Natural killer cell (primary cell): ENCODE results near the gene RIOK1. TPM values are rescaled to one million over a fixed set of nuclear protein-coding genes. Genes with fewer than 3 reads are reported as not detected.

Experiments
- ATAC-seq, 3 donors: fragments of 150-1000 bp in 2 of 3; fragments of 200-7000 bp in 1 of 3; cut with Tn5 transposase; 1 replicate in 1 of 3; 2 replicates in 2 of 3; pipeline ENCODE4 v1.10.0; 2021; ENCODE audit warnings: mild to moderate bottlenecking in 2 of 3, moderate library complexity in 2 of 3
- DNase-seq, 2 donors: peaks; one replicate each; pipeline versions ENCODE4 v3.0.0 to v3.0.0-alpha.2; 2013 to 2021; ENCODE audit warnings: mixed read lengths in 1 of 2
- H3K27ac ChIP-seq: one replicate; pipeline ENCODE4 v1.5.1; 2013; ENCODE audit warnings: mild to moderate bottlenecking, low read length
- H3K27me3 ChIP-seq: one replicate; pipeline ENCODE4 v1.6.1; 2013; ENCODE audit warnings: low read length; ENCODE audit not compliant: control insufficient read depth, insufficient read depth
- H3K36me3 ChIP-seq: one replicate; pipeline ENCODE4 v1.6.1; 2013; ENCODE audit warnings: low read length; ENCODE audit not compliant: control insufficient read depth, insufficient read depth
- H3K4me1 ChIP-seq: one replicate; pipeline ENCODE4 v1.6.1; 2013; ENCODE audit warnings: low read length; ENCODE audit not compliant: control insufficient read depth, insufficient read depth
- H3K4me3 ChIP-seq: one replicate; pipeline ENCODE4 v1.5.1; 2013; ENCODE audit warnings: low read length
- H3K9me3 ChIP-seq: one replicate; pipeline ENCODE4 v1.6.1; 2013; ENCODE audit warnings: low read length; ENCODE audit not compliant: control insufficient read depth, insufficient read depth
- H3K27ac Mint-ChIP-seq, 2 donors: one replicate each; pipeline ENCODE4 v1.8.0; 2022; ENCODE audit warnings: mild to moderate bottlenecking in 2 of 2, mixed read lengths in 2 of 2, moderate library complexity in 1 of 2
- H3K27me3 Mint-ChIP-seq, 2 donors: one replicate each; pipeline ENCODE4 v1.8.0; 2022; ENCODE audit warnings: low read depth in 2 of 2, mixed read lengths in 2 of 2
- H3K36me3 Mint-ChIP-seq: one replicate; pipeline ENCODE4 v1.8.0; 2022; ENCODE audit warnings: mixed read lengths
- H3K4me1 Mint-ChIP-seq, 2 donors: one replicate each; pipeline ENCODE4 v1.8.0; 2022; ENCODE audit warnings: mixed read lengths in 2 of 2
- H3K4me3 Mint-ChIP-seq: one replicate; pipeline ENCODE4 v1.8.0; 2022; ENCODE audit warnings: mild to moderate bottlenecking, moderate library complexity, mixed read lengths
- H3K9me3 Mint-ChIP-seq, 2 donors: one replicate each; pipeline ENCODE4 v1.8.0; 2022; ENCODE audit warnings: mixed read lengths in 2 of 2
- CTCF ChIP-seq: fragments of 200-600 bp; IDR thresholded peaks from one replicate; pipeline ENCODE4 v1.8.0; 2022; ENCODE audit warnings: antibody characterized with exemption
- WGBS: methylation state at CpG from one replicate; pipeline ENCODE4 v1.1.7; 2013; ENCODE audit warnings: missing lambda C conversion rate; ENCODE audit not compliant: insufficient coverage; 5-methylcytosine and 5-hydroxymethylcytosine counted together
- intact Hi-C: fragments of 100-400 bp; cut with micrococcal nuclease; formaldehyde crosslinking; loops from one replicate; pipeline ENCODE4 v1.14.2; 2022
- total RNA-seq, 4 donors: library from RNA; stranded (reverse); fragments of 120-200 nt in 1 of 4; gene quantifications; one replicate each; pipeline versions ENCODE4 v1.2.3 to v1.2.4, GENCODE V29; 2013 to 2022

RIOK1 gene
- total RNA-seq, 3 donors from 2014 or later (not counting 1 experiment from before 2014, with no cell fraction given) = 36.8 to 48.4 (median 38.2) TPM

- H3K4me1 Mint-ChIP-seq = peaks cover 28 to 30% of the 10 kb centered on the region in 2 donors
- H3K36me3 Mint-ChIP-seq = no peaks in the 10 kb centered on the region
- no peak for TF ChIP-seq CTCF
- H3K4me3 Mint-ChIP-seq = peak overlapping the region; percentile 91
- Histone ChIP-seq H3K9me3 (no peaks in the 10 kb centered on the region), H3K27me3 (no peaks in the 10 kb centered on the region), H3K27ac (no peak overlapping the region), H3K4me3 (no peak overlapping the region), H3K4me1 (peaks cover 12% of the 10 kb centered on the region), H3K36me3 (peaks cover 25% of the 10 kb centered on the region)
- WGBS = 90% methylated on average over 4 of the region's 4 CpGs
- intact Hi-C loops = no loop called here
- H3K27ac Mint-ChIP-seq = peak overlapping the region; percentile 87 to 88
- DNase-seq (no peak), ATAC-seq (no peak)
- no peaks in the 10 kb centered on the region for H3K27me3 Mint-ChIP-seq
- H3K9me3 Mint-ChIP-seq = no peaks in the 10 kb centered on the region
Measured at GRCh38 chr6:7391151-7391550, 1.5 kb downstream of the RIOK1 start.

- TF ChIP-seq CTCF = no peak
- H3K4me3 ChIP-seq = no peak overlapping the region
- H3K4me1 ChIP-seq = peaks cover 12% of the 10 kb centered on the region
- Mint-ChIP-seq H3K4me1 (peaks cover 28 to 30% of the 10 kb centered on the region in 2 donors), H3K4me3 (peak overlapping the region; percentile 10), H3K9me3 (no peaks in the 10 kb centered on the region), H3K27me3 (no peaks in the 10 kb centered on the region), H3K27ac (peak overlapping the region; percentile 87 to 88), H3K36me3 (no peaks in the 10 kb centered on the region)
- H3K9me3 ChIP-seq = no peaks in the 10 kb centered on the region
- DNase-seq = no peak
- 92% methylated on average over 5 of the region's 6 CpGs for WGBS
- no peaks in the 10 kb centered on the region for H3K27me3 ChIP-seq
- no peak overlapping the region for H3K27ac ChIP-seq
- intact Hi-C loops = no loop called here
- ATAC-seq = no peak
- peaks cover 35% of the 10 kb centered on the region for H3K36me3 ChIP-seq
Measured at GRCh38 chr6:7392402-7392801, 2.8 kb downstream of the RIOK1 start.

- Histone ChIP-seq H3K27me3 (no peaks in the 10 kb centered on the region), H3K4me3 (no peak overlapping the region), H3K4me1 (no peaks in the 10 kb centered on the region), H3K27ac (no peak overlapping the region), H3K9me3 (no peaks in the 10 kb centered on the region), H3K36me3 (peaks cover 86% of the 10 kb centered on the region)
- 83% methylated on average over 2 of the region's 3 CpGs for WGBS
- DNase-seq = no peak
- no peak overlapping the region for H3K4me3 Mint-ChIP-seq
- H3K4me1 Mint-ChIP-seq = no peaks in the 10 kb centered on the region
- H3K9me3 Mint-ChIP-seq = no peaks in the 10 kb centered on the region
- intact Hi-C loops = no loop called here
- H3K27me3 Mint-ChIP-seq = no peaks in the 10 kb centered on the region
- H3K27ac Mint-ChIP-seq = no peak overlapping the region
- TF ChIP-seq CTCF = no peak
- peaks cover 27% of the 10 kb centered on the region for H3K36me3 Mint-ChIP-seq
- no peak for ATAC-seq
Measured at GRCh38 chr6:7401075-7401474, 11.5 kb downstream of the RIOK1 start.

- Histone ChIP-seq H3K9me3 (no peaks in the 10 kb centered on the region), H3K27ac (no peak overlapping the region), H3K4me1 (no peaks in the 10 kb centered on the region), H3K4me3 (no peak overlapping the region), H3K27me3 (no peaks in the 10 kb centered on the region), H3K36me3 (peaks cover 86% of the 10 kb centered on the region)
- intact Hi-C loops = no loop called here
- ATAC-seq (no peak), DNase-seq (no peak)
- Mint-ChIP-seq H3K27ac (no peak overlapping the region), H3K4me3 (no peak overlapping the region), H3K9me3 (no peaks in the 10 kb centered on the region), H3K36me3 (peaks cover 38% of the 10 kb centered on the region), H3K27me3 (no peaks in the 10 kb centered on the region), H3K4me1 (no peaks in the 10 kb centered on the region)
- WGBS = 100% methylated on average over 1 of the region's 1 CpG
- no peak for TF ChIP-seq CTCF
Measured at GRCh38 chr6:7402716-7403115, 13.1 kb downstream of the RIOK1 start.
